Esophagus (tissue), 2 donors: Measurements from ENCODE around the gene ANK3. TPM values are rescaled to one million over a fixed set of nuclear protein-coding genes. Genes with fewer than 3 reads are reported as not detected.

Experiments used
- H3K27ac ChIP-seq, 2 donors: one replicate each; pipeline ENCODE4 v1.5.1; 2013; ENCODE audit warnings: low read depth in 2 of 2, mild to moderate bottlenecking in 2 of 2, inconsistent platforms in 1 of 2, low read length in 1 of 2, moderate library complexity in 1 of 2
- H3K27me3 ChIP-seq, 2 donors: one replicate each; pipeline ENCODE4 v1.6.1; 2013; ENCODE audit warnings: low read length in 2 of 2, control low read depth in 1 of 2, mild to moderate bottlenecking in 1 of 2; ENCODE audit not compliant: insufficient read depth in 2 of 2, control insufficient read depth in 1 of 2
- H3K36me3 ChIP-seq, 2 donors: one replicate each; pipeline ENCODE4 v1.6.1; 2013; ENCODE audit warnings: low read length in 1 of 2; ENCODE audit not compliant: control insufficient read depth in 2 of 2, insufficient read depth in 2 of 2
- H3K4me1 ChIP-seq, 2 donors: one replicate each; pipeline ENCODE4 v1.6.1; 2013; ENCODE audit warnings: low read length in 1 of 2; ENCODE audit not compliant: control insufficient read depth in 2 of 2, insufficient read depth in 2 of 2
- H3K4me3 ChIP-seq, 2 donors: one replicate each; pipeline ENCODE4 v1.5.1; 2013; ENCODE audit warnings: low read length in 2 of 2, mild to moderate bottlenecking in 2 of 2, low read depth in 1 of 2, moderate library complexity in 1 of 2
- H3K9me3 ChIP-seq, 2 donors: one replicate each; pipeline ENCODE4 v1.6.1; 2013; ENCODE audit warnings: mild to moderate bottlenecking in 2 of 2, low read depth in 1 of 2, low read length in 1 of 2, moderate library complexity in 1 of 2; ENCODE audit not compliant: control insufficient read depth in 2 of 2, insufficient read depth in 1 of 2
- WGBS, 2 donors: extraction: QIAGEN DNeasy Blood & Tissue Kit; methylation state at CpG; one replicate each; pipeline ENCODE4 v1.1.7; 2013; 5-methylcytosine and 5-hydroxymethylcytosine counted together
- polyA plus RNA-seq, 2 donors: library from polyadenylated mRNA; stranded (reverse); fragments of 200-250 nt; gene quantifications; one replicate each; pipeline ENCODE4 v1.2.3, GENCODE V29; 2013
- donor health status: healthy with polysubstance abuse.
- donor health status: Bipolar disorder and iron deficiency.

ANK3 gene
- polyA plus RNA-seq, 2 donors = 6.9 to 7.8 TPM

DNA sequence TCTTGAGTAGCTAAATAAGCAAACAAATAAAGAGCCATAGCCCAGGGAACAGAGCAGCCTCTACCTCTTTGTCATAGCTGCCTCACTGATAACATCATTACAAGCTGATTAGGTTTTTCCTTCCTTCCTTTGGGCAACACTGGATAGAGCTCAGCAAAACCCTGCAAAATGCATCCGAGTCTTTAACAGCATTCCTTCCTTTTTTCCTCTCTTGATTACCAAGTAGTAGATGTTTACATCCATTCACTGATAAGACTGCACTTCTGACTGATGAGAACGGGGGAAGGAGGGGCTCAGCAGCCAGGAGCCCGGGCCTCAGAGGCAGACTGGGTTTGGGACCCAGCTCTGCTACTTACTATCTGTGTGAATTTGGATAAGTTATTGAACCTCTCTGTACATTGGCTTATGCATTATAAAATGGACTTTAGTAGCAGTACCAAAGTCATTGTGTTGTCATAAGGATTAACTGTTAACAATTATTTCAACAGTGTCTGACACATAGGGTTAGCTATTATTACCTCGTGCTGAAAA is 214.2 kb downstream of the ANK3 start:
- 58 to 62% methylated on average over 4 of the region's 4 CpGs for WGBS, 2 donors

DNA sequence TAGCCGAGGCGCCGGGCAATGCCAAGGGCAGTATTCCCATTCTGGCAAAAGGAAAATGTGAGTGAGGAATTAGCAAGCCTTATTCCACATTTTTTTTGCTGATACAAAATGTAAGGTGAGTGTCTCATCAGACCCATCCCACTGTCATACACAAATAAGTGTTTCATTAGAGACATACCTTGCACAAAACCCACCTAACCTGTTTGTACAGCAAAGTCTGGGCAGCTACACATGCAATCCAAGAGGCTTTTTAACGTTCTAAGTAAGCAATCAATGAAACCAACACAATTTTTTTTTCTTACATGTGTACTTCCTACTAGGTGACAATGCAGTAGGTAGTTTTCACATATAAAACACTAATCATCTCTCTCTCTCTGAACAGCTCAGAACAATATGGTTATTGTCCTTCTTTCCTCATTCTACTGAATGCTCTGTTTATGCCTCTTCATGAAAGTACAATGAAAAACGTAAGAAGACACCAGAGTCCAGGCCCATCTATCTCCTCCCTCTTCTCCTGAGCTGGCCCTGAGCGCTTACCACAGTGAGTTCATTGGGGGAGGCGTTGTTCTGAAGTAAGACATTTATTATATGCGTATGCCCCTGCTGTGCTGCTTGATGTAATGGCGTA is 217.2 kb downstream of the ANK3 start:
- no peaks in the 10 kb centered on the region for H3K27me3 ChIP-seq
- WGBS, 2 donors = 83 to 86% methylated on average over 9 of the region's 9 CpGs
- H3K4me3 ChIP-seq = no peak overlapping the region
- no peaks in the 10 kb centered on the region for H3K36me3 ChIP-seq
- H3K4me1 ChIP-seq = no peaks in the 10 kb centered on the region
- H3K9me3 ChIP-seq = no peaks in the 10 kb centered on the region
- H3K27ac ChIP-seq = peak overlapping the region in 1 of 2 donors; percentile 17

More for the DNA sequence above, 214.2 kb downstream of the ANK3 start:
- Histone ChIP-seq H3K27me3 (no peaks in the 10 kb centered on the region), H3K4me3 (no peak overlapping the region), H3K9me3 (no peaks in the 10 kb centered on the region), H3K27ac (no peak overlapping the region), H3K36me3 (no peaks in the 10 kb centered on the region), H3K4me1 (no peaks in the 10 kb centered on the region)

DNA sequence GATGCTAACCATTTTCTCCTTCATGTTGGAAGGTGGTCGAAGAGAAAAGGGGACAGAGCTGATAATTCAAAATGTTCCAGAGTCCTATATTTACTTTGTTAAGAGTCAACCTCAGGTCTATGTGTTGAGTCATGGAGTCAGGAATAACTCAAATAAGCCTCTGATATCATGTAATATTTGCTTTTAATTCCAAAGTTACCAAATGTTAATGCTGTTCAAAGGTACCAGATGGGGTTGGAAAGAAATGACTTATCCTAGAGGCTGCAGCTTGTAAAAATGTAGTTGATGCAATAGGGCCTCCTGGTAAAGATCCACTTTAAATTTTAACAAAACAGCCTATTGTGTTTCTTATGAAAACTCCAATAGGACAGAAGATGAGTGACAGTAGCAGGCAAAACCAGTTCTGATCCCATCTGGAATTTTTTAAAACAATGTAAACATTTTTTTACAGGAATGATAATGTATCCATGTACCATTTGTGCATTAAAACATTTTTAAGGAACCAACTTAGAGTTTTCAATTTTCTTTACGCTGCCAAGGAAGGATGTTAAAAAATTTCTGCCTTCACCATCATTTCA is 218.2 kb downstream of the ANK3 start:
- H3K9me3 ChIP-seq = no peaks in the 10 kb centered on the region
- no peak overlapping the region for H3K4me3 ChIP-seq
- H3K36me3 ChIP-seq = no peaks in the 10 kb centered on the region
- WGBS, 2 donors = 87 to 93% methylated on average over 2 of the region's 2 CpGs
- H3K27me3 ChIP-seq = no peaks in the 10 kb centered on the region
- no peaks in the 10 kb centered on the region for H3K4me1 ChIP-seq
- no peak overlapping the region for H3K27ac ChIP-seq

DNA sequence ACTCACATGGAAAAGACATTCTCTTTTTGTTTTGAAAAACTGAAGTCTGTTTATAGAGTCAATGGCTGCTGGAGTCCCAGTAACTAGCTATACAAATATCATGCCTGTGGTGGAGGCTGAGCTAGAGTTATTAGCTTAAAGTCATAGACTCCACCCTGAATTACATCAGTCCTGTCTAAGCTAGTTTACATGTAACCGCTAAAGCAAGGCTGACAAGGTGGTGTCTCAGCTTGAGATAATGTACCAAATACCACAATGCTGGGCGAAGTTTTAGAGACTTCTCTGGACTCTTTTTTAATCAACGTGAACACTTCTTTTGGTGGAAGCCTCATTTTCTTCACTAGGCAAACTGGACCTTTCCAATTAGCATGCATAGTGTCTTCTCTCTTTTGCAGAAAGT is 219.4 kb downstream of the ANK3 start:
- no peaks in the 10 kb centered on the region for H3K9me3 ChIP-seq
- H3K27me3 ChIP-seq = no peaks in the 10 kb centered on the region
- H3K27ac ChIP-seq = peak overlapping the region in 1 of 2 donors; percentile 4
- 83 to 84% methylated on average over 3 of the region's 3 CpGs for WGBS, 2 donors
- H3K4me3 ChIP-seq = no peak overlapping the region
- no peaks in the 10 kb centered on the region for H3K4me1 ChIP-seq
- H3K36me3 ChIP-seq = no peaks in the 10 kb centered on the region

DNA sequence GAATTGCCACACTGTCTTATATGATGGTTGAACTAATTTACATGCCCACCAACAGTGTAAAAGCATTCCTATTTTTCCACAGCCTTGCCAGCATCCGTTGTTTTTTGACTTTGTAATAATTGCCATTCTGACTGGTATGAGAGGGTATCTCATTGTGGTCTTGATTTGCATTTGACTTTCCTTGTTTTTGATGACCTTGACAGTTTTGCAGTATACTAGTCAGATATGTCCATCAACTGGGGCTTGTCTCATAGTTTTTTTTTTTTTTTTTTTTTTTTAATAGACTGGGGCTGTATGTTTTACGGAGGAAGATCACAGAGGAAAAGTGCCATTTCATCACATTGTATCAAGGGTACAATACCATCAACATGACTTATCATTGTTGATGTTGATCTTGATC is 220.6 kb downstream of the ANK3 start:
- Histone ChIP-seq H3K27me3 (no peaks in the 10 kb centered on the region), H3K27ac (no peak overlapping the region), H3K4me1 (no peaks in the 10 kb centered on the region), H3K4me3 (no peak overlapping the region), H3K9me3 (no peaks in the 10 kb centered on the region), H3K36me3 (no peaks in the 10 kb centered on the region)
- 97 to 100% methylated on average over 2 of the region's 2 CpGs for WGBS, 2 donors

DNA sequence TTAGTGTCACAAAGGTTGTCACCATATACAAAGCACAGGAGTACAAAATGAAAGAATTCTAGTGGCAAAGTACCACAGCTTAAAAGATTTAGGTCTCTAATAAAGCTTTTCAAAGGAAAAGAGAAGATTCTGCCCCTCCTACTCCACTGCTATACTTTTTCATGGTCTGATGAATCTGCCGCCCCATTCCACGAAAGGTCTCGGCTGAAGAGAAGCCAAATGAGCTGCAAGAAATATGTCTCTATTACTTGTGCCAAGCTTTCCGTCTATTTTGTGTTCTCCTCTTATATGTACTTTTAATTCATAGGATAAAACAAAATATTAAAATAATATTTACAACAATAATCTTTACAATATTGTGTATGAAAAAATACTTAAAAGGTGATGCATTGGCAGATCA is 222.6 kb downstream of the ANK3 start:
- Histone ChIP-seq H3K27me3 (no peaks in the 10 kb centered on the region), H3K4me3 (no peak overlapping the region), H3K36me3 (no peaks in the 10 kb centered on the region), H3K9me3 (no peaks in the 10 kb centered on the region), H3K27ac (no peak overlapping the region), H3K4me1 (no peaks in the 10 kb centered on the region)
- 47 to 58% methylated on average over 4 of the region's 4 CpGs for WGBS, 2 donors

DNA sequence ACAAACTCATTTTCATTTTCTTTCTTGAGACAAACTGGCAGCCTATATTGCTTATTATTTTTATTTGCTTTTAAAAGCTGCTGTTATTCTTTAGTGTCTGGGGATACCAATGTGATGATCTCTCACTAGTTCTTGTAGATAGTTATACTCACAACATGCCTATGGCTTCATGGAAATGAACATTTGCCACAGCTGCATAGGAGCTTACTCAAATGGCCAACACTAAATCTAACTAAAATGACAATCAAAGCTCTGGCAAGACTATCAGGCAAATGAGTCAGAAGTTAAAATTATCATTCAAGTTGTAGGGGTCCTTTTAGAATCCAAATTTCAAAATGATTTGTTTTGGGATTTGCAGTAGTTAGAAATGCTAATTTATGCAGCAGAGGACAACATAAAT is 225.9 kb downstream of the ANK3 start:
- Histone ChIP-seq H3K4me3 (no peak overlapping the region), H3K27me3 (no peaks in the 10 kb centered on the region), H3K36me3 (no peaks in the 10 kb centered on the region), H3K9me3 (no peaks in the 10 kb centered on the region), H3K27ac (no peak overlapping the region), H3K4me1 (no peaks in the 10 kb centered on the region)

DNA sequence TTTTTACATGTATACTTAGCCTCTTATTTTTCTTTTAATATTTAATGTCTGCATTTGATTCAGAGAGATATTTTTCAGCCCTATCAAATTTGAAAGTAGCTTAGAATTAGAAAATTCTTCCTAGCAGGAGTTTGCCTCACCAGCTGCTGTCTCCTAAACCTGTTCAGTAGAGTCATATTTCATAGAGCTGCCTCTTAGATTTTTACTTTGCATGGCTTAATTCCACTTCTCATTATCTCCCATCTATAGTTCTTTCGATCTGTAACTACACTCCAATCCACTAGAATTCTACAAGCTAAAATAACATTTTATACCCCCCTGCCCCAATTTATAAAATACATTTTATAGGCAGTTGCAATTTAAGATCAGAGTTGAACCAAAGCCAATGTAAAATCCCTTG is 227.0 kb downstream of the ANK3 start:
- H3K4me1 ChIP-seq = no peaks in the 10 kb centered on the region
- H3K27ac ChIP-seq = no peak overlapping the region
- H3K9me3 ChIP-seq = no peaks in the 10 kb centered on the region
- WGBS, 2 donors = 85 to 93% methylated on average over 1 of the region's 1 CpG
- H3K4me3 ChIP-seq = no peak overlapping the region
- no peaks in the 10 kb centered on the region for H3K36me3 ChIP-seq
- H3K27me3 ChIP-seq = no peaks in the 10 kb centered on the region

DNA sequence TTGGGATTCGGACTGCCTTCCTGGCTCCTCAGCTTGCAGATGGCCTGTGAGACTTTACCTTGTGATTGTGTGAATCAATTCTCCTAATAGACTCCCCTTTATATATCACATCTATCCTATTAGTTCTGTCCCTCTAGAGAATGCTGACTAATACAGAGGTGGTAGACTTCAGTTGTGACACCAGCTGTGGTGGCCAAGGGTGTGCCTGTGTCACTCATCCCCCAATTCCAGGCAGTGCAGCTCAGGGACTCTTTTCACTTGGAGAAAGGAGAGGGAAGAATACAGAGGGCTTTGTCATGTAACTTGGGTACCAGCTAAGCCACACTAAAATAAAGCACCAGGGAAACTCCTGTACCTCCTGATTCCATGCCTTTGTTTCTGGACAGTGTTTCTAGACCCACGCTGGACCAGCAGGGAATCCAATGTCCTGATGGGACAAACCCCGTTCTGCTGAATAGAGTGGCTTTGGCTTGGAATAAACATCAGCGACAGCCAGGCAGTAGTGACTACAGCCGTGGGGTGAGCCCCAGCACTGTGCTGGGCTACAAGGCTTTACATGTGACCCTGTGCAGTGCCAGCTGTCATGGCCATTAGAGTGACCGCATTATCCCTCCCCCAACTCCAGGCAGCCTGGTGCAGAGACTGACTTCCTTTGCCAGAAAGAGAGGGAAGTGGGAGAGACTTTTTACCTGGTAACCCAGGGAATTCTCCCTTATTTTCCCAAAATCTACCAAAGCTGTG is 233.6 kb downstream of the ANK3 start:
- Histone ChIP-seq H3K4me1 (peaks cover 0 to 7% of the 10 kb centered on the region in 2 donors), H3K27ac (no peak overlapping the region), H3K4me3 (no peak overlapping the region), H3K9me3 (no peaks in the 10 kb centered on the region), H3K27me3 (no peaks in the 10 kb centered on the region), H3K36me3 (peaks cover 0 to 2% of the 10 kb centered on the region in 2 donors)
- WGBS, 2 donors = 93% methylated on average over 6 of the region's 6 CpGs
